ENCODE measurements around the gene MTMR10. TPM values are rescaled to one million over a fixed set of nuclear protein-coding genes. Genes with fewer than 3 reads are reported as not detected.

MTMR10 gene
- polyA plus RNA-seq, 1 donor from 2014 or later: 2.3 TPM

GRCh38 chr15:30969724-30970123 lies 21.7 kb downstream of the MTMR10 start:
- TF ChIP-seq RAD21 (conservative IDR thresholded peaks at IDR 0.05): no peak
- TF ChIP-seq REST (IDR thresholded peaks at IDR 0.05; ENCODE audit: borderline replicate concordance): no peak
- TF ChIP-seq MXI1 (conservative IDR thresholded peaks at IDR 0.05; ENCODE audit: poor library complexity, severe bottlenecking): no peak
- TF ChIP-seq TAF1 (IDR thresholded peaks at IDR 0.05; ENCODE audit: low read depth): no peak
- no peak for TF ChIP-seq EP300 (conservative IDR thresholded peaks at IDR 0.05; ENCODE audit: poor library complexity, severe bottlenecking)
- TF ChIP-seq, protein P1, sequence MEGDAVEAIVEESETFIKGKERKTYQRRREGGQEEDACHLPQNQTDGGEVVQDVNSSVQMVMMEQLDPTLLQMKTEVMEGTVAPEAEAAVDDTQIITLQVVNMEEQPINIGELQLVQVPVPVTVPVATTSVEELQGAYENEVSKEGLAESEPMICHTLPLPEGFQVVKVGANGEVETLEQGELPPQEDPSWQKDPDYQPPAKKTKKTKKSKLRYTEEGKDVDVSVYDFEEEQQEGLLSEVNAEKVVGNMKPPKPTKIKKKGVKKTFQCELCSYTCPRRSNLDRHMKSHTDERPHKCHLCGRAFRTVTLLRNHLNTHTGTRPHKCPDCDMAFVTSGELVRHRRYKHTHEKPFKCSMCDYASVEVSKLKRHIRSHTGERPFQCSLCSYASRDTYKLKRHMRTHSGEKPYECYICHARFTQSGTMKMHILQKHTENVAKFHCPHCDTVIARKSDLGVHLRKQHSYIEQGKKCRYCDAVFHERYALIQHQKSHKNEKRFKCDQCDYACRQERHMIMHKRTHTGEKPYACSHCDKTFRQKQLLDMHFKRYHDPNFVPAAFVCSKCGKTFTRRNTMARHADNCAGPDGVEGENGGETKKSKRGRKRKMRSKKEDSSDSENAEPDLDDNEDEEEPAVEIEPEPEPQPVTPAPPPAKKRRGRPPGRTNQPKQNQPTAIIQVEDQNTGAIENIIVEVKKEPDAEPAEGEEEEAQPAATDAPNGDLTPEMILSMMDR (IDR thresholded peaks at IDR 0.05; ENCODE audit: poor library complexity, severe bottlenecking): no peak
- TF ChIP-seq EZH2 (IDR thresholded peaks at IDR 0.05; ENCODE audit: borderline replicate concordance, insufficient read depth, low read length, poor library complexity, severe bottlenecking): no peak
- TF ChIP-seq POLR2AphosphoS5 (IDR thresholded peaks at IDR 0.05): no peak
- no peak for TF ChIP-seq SMC3 (conservative IDR thresholded peaks at IDR 0.05; ENCODE audit: poor library complexity)

DNA sequence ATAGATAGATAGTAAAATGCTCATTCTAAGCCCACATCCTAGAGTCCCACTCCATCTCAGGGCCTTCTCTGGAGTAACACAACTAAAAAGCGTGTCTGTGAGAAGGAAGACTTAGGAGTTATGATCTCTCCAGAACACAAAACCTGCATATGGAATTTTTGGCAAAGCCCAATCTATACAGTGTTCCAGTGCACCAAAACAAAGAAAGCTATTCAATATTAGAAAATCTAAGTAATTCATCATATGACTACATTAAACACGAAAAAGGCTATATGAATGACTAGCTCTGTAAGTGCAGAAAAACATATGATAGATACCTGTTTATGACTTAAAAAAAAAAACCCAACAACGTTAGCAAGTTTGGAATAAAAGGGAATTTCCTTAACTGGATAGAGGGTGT lies 27.7 kb downstream of the MTMR10 start:
- Histone ChIP-seq H3K27me3 (ENCODE audit: insufficient read depth, low read depth, low read length) (no peaks in the 10 kb centered on the region), H3K4me2 (ENCODE audit: low read length) (no peak overlapping the region), H3K9me3 (ENCODE audit: low read length) (no peaks in the 10 kb centered on the region), H3K4me3 (ENCODE audit: low read length) (no peak overlapping the region), H3K36me3 (ENCODE audit: insufficient read depth, low read length) (no peaks in the 10 kb centered on the region), H4K20me1 (ENCODE audit: insufficient read depth) (no peaks in the 10 kb centered on the region), H3K79me2 (replicated peaks; ENCODE audit: insufficient read depth, low read length) (no peaks in the 10 kb centered on the region), H3K9ac (ENCODE audit: low read length) (no peak overlapping the region), H2AFZ (ENCODE audit: low read depth, low read length) (no peak overlapping the region), H3K9me2 (ENCODE audit: insufficient read depth, low read length) (no peaks in the 10 kb centered on the region), H3K27ac (ENCODE audit: low read length) (no peak overlapping the region), H3F3A (ENCODE audit: insufficient read depth, low read length, poor library complexity, severe bottlenecking) (no peaks in the 10 kb centered on the region)
- TF ChIP-seq SMC3 (conservative IDR thresholded peaks at IDR 0.05; ENCODE audit: poor library complexity): no peak

More at GRCh38 chr15:30969724-30970123, 21.7 kb downstream of the MTMR10 start:
- H3K4me3 ChIP-seq (ENCODE audit: low read length): no peak overlapping the region
- H3F3A ChIP-seq (ENCODE audit: insufficient read depth, low read length, poor library complexity, severe bottlenecking): no peaks in the 10 kb centered on the region
- no peak overlapping the region for H3K27ac ChIP-seq (ENCODE audit: low read length)
- no peak overlapping the region for H3K4me2 ChIP-seq (ENCODE audit: low read length)
- H4K20me1 ChIP-seq (ENCODE audit: insufficient read depth): no peaks in the 10 kb centered on the region
- H3K9me3 ChIP-seq (ENCODE audit: low read length): no peaks in the 10 kb centered on the region
- no peaks in the 10 kb centered on the region for H3K27me3 ChIP-seq (ENCODE audit: insufficient read depth, low read depth, low read length)
- H3K36me3 ChIP-seq (ENCODE audit: insufficient read depth, low read length): no peaks in the 10 kb centered on the region
- H2AFZ ChIP-seq (ENCODE audit: low read depth, low read length): no peak overlapping the region
- no peaks in the 10 kb centered on the region for H3K79me2 ChIP-seq (replicated peaks; ENCODE audit: insufficient read depth, low read length)
- no peak overlapping the region for H3K9ac ChIP-seq (ENCODE audit: low read length)
- no peaks in the 10 kb centered on the region for H3K9me2 ChIP-seq (ENCODE audit: insufficient read depth, low read length)

- no peaks in the 10 kb centered on the region for H3F3A ChIP-seq (ENCODE audit: insufficient read depth, low read length, poor library complexity, severe bottlenecking)
- no peaks in the 10 kb centered on the region for H3K9me3 ChIP-seq (ENCODE audit: low read length)
- H2AFZ ChIP-seq (ENCODE audit: low read depth, low read length): no peak overlapping the region
- no peak overlapping the region for H3K9ac ChIP-seq (ENCODE audit: low read length)
- no peak overlapping the region for H3K4me3 ChIP-seq (ENCODE audit: low read length)
- H3K79me2 ChIP-seq (replicated peaks; ENCODE audit: insufficient read depth, low read length): no peaks in the 10 kb centered on the region
- H3K27ac ChIP-seq (ENCODE audit: low read length): no peak overlapping the region
- no peak overlapping the region for H3K4me2 ChIP-seq (ENCODE audit: low read length)
- no peaks in the 10 kb centered on the region for H3K27me3 ChIP-seq (ENCODE audit: insufficient read depth, low read depth, low read length)
- TF ChIP-seq EP300 (conservative IDR thresholded peaks at IDR 0.05; ENCODE audit: poor library complexity, severe bottlenecking) (no peak), POLR2AphosphoS5 (IDR thresholded peaks at IDR 0.05) (no peak), SMC3 (conservative IDR thresholded peaks at IDR 0.05; ENCODE audit: poor library complexity) (no peak), EZH2 (IDR thresholded peaks at IDR 0.05; ENCODE audit: borderline replicate concordance, insufficient read depth, low read length, poor library complexity, severe bottlenecking) (no peak), REST (IDR thresholded peaks at IDR 0.05; ENCODE audit: borderline replicate concordance) (no peak)
- TF ChIP-seq, protein P1 (IDR thresholded peaks at IDR 0.05; ENCODE audit: poor library complexity, severe bottlenecking): no peak
- H4K20me1 ChIP-seq (ENCODE audit: insufficient read depth): no peaks in the 10 kb centered on the region
- H3K36me3 ChIP-seq (ENCODE audit: insufficient read depth, low read length): no peaks in the 10 kb centered on the region
- H3K9me2 ChIP-seq (ENCODE audit: insufficient read depth, low read length): no peaks in the 10 kb centered on the region
Measured at GRCh38 chr15:30962659-30963058, 28.8 kb downstream of the MTMR10 start.

All from neural cell (in vitro differentiated cells).